ENCODE measurements around the gene RAB36. TPM values are rescaled to one million over a fixed set of nuclear protein-coding genes. Genes with fewer than 3 reads are reported as not detected.

RAB36 gene
- total RNA-seq, 1 experiment from 2014 or later: 4.1 TPM

GRCh38 chr22:23193882-23194281, 48.6 kb downstream of the RAB36 start:
- ChIA-PET POLR2A (no interaction called here), CTCF (no interaction called here)
- H3K9me3 ChIP-seq (ENCODE audit: control insufficient read depth, insufficient read depth, low read depth, low read length): no peaks in the 10 kb centered on the region
- TF ChIP-seq CTCF (IDR thresholded peaks at IDR 0.05) (no peak), REST (IDR thresholded peaks at IDR 0.05; ENCODE audit: insufficient read depth in 1 of 2, low read depth in 2 of 2, low read length in 1 of 2) (no peak), POLR2AphosphoS5 (IDR thresholded peaks at IDR 0.05; ENCODE audit: low read depth, low read length) (no peak), TCF7L2 (IDR thresholded peaks at IDR 0.05; ENCODE audit: low read depth, low read length) (no peak), SIN3A (IDR thresholded peaks at IDR 0.05; ENCODE audit: borderline replicate concordance, insufficient read depth, low read depth, low read length) (no peak)
- in situ Hi-C loops (cut with HindIII; ENCODE audit: low pct_unique_long_range_greater_than_20kb, low sequenced_read_pairs) (no loop called here), intact Hi-C loops (cut with micrococcal nuclease; ENCODE audit: unreplicated experiment) (no loop called here)
- H3K27ac ChIP-seq (ENCODE audit: low read length): no peak overlapping the region
- DNase-seq (ENCODE audit: low read depth, low spot score) (no peak), ATAC-seq (no peak)
- H3K4me3 ChIP-seq (ENCODE audit: low read depth in 2 of 2, low read length in 2 of 2): no peak overlapping the region
- H3K36me3 ChIP-seq (ENCODE audit: control insufficient read depth, insufficient read depth, low read length): no peaks in the 10 kb centered on the region
- no peaks in the 10 kb centered on the region for H3K4me1 ChIP-seq (ENCODE audit: control insufficient read depth, insufficient read depth, low read length)
- no TSS peak for BruUV-seq (replicated peaks)
- H3K27me3 ChIP-seq (ENCODE audit: control insufficient read depth, insufficient read depth, low read length): no peaks in the 10 kb centered on the region

- no TSS peak for BruUV-seq (replicated peaks)
- Histone ChIP-seq H3K36me3 (ENCODE audit: control insufficient read depth, insufficient read depth, low read length) (no peaks in the 10 kb centered on the region), H3K9me3 (ENCODE audit: control insufficient read depth, insufficient read depth, low read depth, low read length) (no peaks in the 10 kb centered on the region), H3K27ac (ENCODE audit: low read length) (no peak overlapping the region), H3K4me1 (ENCODE audit: control insufficient read depth, insufficient read depth, low read length) (no peaks in the 10 kb centered on the region), H3K27me3 (ENCODE audit: control insufficient read depth, insufficient read depth, low read length) (no peaks in the 10 kb centered on the region), H3K4me3 (ENCODE audit: low read depth in 2 of 2, low read length in 2 of 2) (no peak overlapping the region)
- intact Hi-C loops (cut with micrococcal nuclease; ENCODE audit: unreplicated experiment) (no loop called here), in situ Hi-C loops (cut with HindIII; ENCODE audit: low pct_unique_long_range_greater_than_20kb, low sequenced_read_pairs) (no loop called here)
- ATAC-seq (no peak), DNase-seq (ENCODE audit: low read depth, low spot score) (no peak)
- CTCF ChIA-PET: no interaction called here
- POLR2A ChIA-PET: no interaction called here
- no peak for TF ChIP-seq CTCF (IDR thresholded peaks at IDR 0.05)
- no peak for TF ChIP-seq SIN3A (IDR thresholded peaks at IDR 0.05; ENCODE audit: borderline replicate concordance, insufficient read depth, low read depth, low read length)
- TF ChIP-seq TCF7L2 (IDR thresholded peaks at IDR 0.05; ENCODE audit: low read depth, low read length): no peak
- TF ChIP-seq REST (IDR thresholded peaks at IDR 0.05; ENCODE audit: insufficient read depth in 1 of 2, low read depth in 2 of 2, low read length in 1 of 2): no peak
- no peak for TF ChIP-seq POLR2AphosphoS5 (IDR thresholded peaks at IDR 0.05; ENCODE audit: low read depth, low read length)
These were observed 50.9 kb downstream of the RAB36 start for GRCh38 chr22:23196165-23196564.

Measured in Panc1 (cell line).